HG03469 (cell line): Measurements from ENCODE around the gene TMEM81.

Source experiments
- ATAC-seq: cut with Tn5 transposase; IDR thresholded peaks from one replicate; pipeline ENCODE4 v1.9.1; 2021; ENCODE audit warnings: mild to moderate bottlenecking, moderate library complexity, moderate number of reproducible peaks; ENCODE audit not compliant: unreplicated experiment

TMEM81 gene

GRCh38 chr1:205061227-205061626 is 23.0 kb downstream of the TMEM81 start:
- no peak for ATAC-seq

GRCh38 chr1:205060746-205061145 is 23.5 kb downstream of the TMEM81 start:
- no peak for ATAC-seq

GRCh38 chr1:205059660-205060059 is 24.6 kb downstream of the TMEM81 start:
- no peak for ATAC-seq

- ATAC-seq = no peak
Observed at GRCh38 chr1:205058853-205059252, 25.4 kb downstream of the TMEM81 start.

- ATAC-seq = no peak
Observed at GRCh38 chr1:205057808-205058575, 26.3 kb downstream of the TMEM81 start.

- ATAC-seq = no peak
Observed at GRCh38 chr1:205056956-205057568, 27.2 kb downstream of the TMEM81 start.

- ATAC-seq = no peak
Observed at GRCh38 chr1:205056188-205056611, 28.1 kb downstream of the TMEM81 start.

DNA sequence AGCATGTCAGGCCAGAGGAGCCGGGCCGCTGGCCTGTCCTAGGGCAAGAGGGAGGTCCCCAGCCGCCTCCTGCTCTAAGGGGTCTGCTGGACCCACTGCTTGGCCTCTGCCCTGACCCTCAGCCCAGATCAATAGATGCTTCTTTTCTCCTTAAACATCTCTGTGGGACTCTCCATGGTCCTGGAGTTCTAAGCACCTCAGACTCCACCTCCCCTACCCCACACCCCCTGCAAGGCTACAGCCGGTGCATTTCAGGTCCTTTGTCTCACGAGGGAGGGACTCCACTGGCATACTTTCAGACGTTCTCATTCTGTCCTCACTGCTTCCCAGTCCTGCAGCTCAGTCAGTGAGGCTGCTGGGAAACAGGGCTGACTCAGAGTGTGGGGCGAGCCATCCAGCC is 30.2 kb downstream of the TMEM81 start:
- ATAC-seq = no peak

GRCh38 chr1:205053296-205053695 is 31.0 kb downstream of the TMEM81 start:
- no peak for ATAC-seq

DNA sequence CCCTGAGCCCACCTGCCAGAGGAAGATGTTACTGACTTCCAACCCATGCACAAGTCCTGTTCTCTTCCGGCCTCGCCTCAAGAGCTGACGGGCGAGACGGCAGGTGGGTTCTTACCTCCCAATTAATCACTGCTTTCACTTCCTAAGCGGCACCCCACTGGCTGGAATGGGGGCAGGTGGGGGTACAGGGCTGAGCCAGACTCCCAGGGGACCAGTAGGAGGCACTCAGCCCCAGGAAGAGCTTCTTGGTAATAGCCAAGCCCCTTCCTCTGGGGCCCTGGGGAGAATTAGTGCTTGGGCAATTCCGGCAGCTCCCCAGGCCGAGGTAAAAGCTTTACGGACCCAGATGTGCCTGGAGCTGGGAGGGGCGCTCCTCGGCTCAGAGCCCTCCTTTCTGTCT is 31.6 kb downstream of the TMEM81 start:
- ATAC-seq = no peak

GRCh38 chr1:205049479-205049878 is 34.8 kb downstream of the TMEM81 start:
- no peak for ATAC-seq

- no peak for ATAC-seq
Observed at GRCh38 chr1:205048382-205048781, 35.9 kb downstream of the TMEM81 start.

- ATAC-seq = no peak
Observed at GRCh38 chr1:205047764-205048231, 36.5 kb downstream of the TMEM81 start.

GRCh38 chr1:205046870-205047269 is 37.4 kb downstream of the TMEM81 start:
- ATAC-seq = no peak

DNA sequence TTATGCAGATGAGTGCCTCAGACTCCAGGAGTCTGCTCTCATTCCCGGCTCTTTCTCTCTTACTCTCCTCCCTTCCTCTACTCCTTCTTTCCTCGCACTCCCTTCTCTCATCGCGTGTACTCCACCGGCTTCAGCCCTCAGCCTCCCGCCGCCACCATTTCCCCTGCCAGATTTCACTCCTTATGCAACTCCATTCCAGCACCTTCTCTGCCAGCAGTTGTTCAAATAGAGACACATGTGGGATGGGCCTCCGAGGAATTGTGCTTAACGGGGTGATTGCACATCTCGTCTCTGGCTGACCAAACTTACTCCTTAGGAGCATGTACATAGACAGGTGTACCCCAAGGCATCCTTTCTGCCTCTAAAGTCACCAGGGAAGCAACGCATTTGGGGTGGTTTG is 39.1 kb downstream of the TMEM81 start:
- no peak for ATAC-seq

- ATAC-seq = no peak
Observed at GRCh38 chr1:205044741-205045140, 39.5 kb downstream of the TMEM81 start.

DNA sequence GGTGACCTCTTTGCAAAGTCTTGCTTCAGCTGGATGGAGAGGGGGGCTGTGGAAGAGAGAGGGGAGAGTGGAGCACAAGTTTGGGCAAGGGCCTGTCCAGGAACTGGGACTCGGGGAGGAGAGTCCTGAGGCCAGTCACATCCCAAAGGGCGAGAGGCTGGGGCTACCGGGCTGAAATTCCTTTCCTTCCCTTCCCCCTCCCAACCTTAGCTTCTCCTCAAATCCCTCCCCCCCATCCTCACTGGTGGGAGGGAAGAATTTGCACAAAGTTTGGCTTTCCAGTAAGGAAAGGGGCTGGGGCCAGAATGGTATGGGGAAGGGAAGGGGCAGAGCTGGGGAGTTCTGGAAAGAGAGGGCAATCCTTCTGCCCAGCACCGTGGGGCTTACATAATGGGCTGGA is 40.4 kb downstream of the TMEM81 start:
- ATAC-seq = no peak

GRCh38 chr1:205042911-205043806 is 41.1 kb downstream of the TMEM81 start, which contains the start of gene CNTN2:
Gene CNTN2, plus strand, starts transcription at chr1:205043212. Its CDS starts 9,974 bp downstream, at chr1:205053186.
- ATAC-seq = no peak

DNA sequence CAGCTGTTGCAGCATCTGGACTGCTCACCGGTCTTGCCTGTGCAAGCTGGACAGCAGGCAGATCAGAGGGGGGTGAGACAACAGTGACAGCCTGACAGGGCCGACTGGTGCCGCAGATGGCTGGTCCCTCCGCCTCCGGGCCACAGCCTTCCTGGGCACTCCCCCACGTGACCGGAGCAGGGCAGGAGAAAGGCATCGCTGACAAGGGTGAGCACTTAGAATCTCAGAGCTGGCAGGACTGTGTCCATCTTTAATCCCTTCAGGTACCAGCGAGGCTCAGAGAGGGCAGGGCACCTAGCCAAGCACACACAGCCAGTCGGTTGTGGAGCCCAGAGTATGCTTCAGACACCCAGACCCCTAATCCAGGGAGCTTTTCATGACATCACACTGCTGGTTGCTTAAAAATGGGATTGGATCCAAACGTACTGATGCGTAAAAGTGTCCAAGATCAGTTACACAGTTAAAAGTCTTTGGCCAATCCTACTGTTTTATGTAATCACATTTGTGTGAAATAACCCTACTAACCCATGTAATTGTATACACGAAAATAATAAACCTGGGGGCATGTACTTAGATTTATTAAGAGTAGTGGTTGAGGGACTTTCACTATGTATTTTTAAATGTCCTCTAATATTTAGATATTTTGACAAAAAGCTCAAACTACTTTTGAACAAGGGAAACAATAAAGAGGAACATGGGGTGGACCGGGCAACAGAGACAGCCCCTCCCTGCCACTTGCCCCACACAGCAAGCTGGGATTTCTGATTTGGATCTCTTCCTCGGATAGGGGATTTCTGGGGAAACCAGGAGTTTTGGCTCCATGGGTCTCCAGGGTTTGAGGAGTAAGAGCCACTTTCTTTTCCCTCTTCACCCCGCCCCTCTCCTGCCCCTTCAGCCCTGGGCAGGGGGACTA is 42.0 kb downstream of the TMEM81 start:
- ATAC-seq = no peak

- ATAC-seq = no peak
Observed at GRCh38 chr1:205041001-205041715, 43.1 kb downstream of the TMEM81 start.
